Kidney glomerular epithelial cell (primary cell): ENCODE results near the gene OCA2.

Experiments used
- DNase-seq: peaks from one replicate; lab custom pipeline; 2025; lab: John Stamatoyannopoulos, UW

Gene OCA2

DNA sequence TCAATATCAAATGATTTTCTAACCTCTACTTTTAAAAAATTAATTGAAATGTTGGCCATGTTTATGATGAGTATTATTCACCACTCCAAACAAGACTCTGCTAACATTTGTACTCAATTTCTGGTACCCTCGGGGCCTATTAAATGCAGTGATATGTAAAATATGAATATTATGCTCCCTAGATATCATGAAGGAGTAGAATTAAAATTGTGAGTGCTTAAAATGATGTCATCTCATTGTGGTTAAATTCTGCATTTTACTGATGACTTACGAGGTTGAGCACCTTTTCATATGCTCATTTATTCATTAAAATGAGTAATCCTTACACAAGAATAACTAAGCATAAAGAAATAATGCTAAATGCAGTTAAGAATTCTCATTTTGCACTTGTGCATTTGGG, 159.9 kb downstream of the OCA2 start:
- no peak for DNase-seq

DNA sequence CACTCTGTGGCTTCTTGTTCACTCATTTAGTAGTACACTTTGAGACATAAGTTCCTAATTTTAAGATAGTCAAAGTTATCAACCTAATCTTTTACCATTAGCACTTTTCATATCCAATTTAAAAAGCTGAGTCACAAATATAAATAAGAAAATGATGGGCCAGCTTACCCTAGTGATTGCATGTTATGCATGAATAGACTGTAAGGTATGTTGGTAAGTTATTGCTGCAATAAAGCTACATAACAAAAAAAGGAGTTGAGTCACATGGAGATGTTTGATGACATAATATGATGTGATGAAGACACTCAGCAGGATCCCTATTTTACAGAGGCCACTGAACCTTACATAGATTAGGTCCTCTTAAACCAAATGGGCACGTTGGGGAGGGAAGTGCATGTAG, 161.3 kb downstream of the OCA2 start:
- DNase-seq: no peak

DNA sequence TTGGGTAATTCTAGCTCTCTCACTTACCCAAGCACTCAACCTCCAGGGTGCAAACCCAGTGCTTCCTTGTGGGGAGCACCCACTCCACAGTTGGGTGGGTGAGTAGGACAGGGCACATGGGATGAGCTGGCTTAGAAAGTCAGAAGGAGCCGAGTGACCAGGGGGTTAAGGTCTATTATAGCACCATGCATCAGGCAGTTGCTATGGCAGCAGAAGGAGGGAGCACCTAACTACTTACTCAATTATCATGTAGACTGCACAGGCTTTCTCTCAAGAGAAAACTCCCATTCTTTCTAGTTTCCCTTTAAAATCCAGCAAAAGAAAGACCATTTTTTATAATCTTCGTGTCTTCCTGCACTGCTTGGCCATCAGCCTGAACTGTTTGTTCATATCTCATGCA, 163.0 kb downstream of the OCA2 start:
- DNase-seq: no peak

DNA sequence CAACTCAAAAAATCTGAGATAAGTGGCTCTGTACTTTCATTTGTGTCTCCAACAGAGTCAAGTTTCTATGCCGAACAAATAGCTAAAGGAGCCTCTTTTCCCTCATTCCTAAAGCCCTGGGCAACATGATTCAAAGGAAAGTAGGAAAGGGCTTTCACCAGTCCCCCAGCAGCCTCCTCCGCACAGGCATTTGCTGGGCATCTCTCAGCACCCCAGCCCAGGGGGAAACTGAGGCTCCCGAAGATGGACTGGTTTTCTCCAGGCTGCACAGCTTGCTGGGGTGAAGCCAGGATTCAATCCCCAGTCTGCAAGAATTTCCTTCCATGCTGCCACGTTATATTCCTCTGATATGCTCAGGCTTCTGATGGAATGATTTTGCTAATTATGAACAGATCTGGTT, 163.8 kb downstream of the OCA2 start:
- DNase-seq: no peak

DNA sequence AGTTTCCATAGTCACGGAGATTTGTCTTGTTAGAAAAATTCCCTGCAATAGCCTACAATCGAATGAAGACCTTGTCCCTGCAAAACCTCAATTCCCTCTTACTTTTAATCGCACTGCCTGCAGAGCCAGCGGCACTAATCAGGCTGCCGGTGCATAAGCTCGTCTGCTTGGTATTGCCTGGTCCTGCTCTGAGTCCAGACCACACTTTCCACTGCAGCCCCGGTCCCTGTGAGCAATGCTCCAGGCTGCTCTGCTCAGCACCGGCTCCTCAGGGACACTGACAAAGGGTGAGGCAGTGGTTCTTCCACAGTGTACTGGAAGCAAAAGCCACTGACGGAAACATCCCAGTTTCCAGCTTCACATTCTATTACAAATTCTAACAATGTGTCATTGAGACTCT, 164.3 kb downstream of the OCA2 start:
- DNase-seq: no peak

DNA sequence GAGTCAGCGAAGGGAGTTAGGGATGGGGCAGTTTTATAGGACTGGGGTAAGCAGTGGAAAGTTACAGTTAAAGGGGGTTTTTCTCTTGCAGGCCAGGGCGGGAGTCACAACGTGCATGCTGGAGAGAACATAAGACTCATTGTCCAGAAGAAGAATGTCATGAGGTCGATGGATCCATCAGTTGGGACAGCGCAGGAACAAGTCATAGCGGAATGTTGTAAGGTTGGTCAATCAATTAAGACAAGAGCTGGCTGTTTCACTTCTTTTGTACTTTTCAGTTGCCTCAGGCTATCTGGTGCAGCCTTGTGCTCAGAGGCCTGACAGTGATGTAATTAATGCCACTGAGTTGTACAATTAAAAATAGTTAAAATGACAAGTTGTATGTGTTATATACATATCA, 165.6 kb downstream of the OCA2 start:
- DNase-seq: no peak

DNA sequence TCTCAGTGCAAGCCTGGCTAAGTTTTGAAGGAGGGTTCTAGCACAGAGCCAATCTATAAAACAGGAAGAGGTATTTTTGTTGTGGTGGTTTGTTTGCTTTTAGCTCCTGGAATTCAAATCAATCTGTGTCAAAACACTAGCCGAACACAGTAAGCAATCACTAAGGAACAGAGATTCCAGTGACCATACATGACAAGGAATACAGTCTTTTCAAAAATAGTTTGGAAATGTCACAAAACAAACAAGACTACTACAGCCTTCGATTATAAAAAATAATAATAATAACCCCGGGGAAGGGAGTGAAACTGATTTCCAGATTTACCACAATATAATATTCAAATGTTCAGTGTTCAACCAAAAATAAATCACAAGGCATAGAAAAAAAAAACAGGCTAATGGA, 166.5 kb downstream of the OCA2 start:
- DNase-seq: no peak

DNA sequence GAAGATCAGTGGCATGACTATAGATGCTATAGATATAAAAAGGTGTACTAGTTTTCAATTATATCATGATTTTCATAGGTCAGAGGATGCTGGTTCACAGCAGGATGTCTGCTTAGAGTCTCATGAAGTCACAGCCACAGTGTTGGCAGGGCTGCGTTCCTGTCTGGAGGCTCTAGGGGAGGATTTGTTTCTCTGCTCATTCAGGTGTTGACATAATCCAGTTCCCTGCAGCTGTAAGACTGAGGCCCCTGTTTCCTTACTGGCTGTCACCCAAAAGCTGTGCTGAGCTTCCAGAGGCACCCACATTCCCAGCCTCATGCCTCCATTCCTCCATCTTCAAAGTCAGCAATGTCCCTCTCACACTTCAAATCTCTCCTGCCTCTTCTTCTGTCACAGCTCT, 170.7 kb downstream of the OCA2 start:
- no peak for DNase-seq

DNA sequence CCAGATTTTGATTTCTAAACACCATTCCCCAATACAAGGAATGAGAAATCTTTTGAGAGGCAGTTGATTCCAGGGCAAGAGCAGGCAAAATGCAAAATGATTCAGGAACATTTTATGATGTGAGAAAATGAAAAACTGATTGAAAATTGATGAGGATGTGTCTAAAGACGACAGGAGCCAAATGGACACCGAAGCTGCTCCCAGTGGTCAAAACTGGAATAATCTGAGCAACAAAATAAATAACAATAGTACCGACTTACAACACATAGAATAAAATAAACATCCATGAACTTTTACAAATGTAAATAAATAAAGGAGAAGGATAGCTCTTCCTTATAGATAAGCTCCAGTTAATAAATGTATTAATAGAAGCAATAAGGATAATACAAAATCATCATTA, 186.8 kb downstream of the OCA2 start:
- DNase-seq: no peak

DNA sequence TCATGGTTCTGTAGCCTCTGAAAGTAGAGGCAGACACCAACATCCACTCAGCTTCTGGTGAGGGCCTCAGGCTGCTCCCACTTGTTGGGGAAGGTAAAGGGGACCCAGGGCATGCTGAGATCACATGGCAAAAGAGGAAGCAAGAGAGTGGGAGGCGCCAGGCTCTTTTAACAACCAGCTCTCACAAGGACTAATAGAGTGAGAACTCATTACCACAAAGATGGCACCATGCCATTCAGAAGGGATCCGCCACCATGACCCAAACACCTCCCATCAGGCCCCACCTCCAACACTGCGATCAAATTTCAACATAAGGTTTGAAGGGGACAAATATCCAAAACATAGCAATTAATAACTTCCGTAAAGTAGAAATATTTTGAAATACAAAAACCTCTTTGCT, 192.3 kb downstream of the OCA2 start:
- no peak for DNase-seq

DNA sequence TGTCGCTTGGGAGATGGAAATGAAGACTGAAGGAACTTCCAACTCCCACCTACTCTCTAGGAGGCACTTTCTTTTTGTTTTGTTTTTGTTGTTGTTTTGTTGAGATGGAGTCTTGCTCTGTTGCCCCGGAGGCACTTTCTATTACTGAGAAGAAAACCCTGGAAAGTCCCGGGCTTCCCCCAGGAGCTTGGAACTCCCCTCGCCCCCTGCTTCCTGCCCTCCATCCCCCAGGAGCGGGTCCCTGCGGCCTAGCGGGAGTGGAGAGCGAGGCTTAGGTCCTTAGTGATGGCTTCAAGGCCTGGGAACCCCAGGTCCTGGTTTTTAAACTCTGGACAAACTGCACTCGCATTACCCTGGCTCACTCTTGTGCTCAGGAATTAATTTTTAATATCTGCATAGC, 195.7 kb downstream of the OCA2 start:
- no peak for DNase-seq

DNA sequence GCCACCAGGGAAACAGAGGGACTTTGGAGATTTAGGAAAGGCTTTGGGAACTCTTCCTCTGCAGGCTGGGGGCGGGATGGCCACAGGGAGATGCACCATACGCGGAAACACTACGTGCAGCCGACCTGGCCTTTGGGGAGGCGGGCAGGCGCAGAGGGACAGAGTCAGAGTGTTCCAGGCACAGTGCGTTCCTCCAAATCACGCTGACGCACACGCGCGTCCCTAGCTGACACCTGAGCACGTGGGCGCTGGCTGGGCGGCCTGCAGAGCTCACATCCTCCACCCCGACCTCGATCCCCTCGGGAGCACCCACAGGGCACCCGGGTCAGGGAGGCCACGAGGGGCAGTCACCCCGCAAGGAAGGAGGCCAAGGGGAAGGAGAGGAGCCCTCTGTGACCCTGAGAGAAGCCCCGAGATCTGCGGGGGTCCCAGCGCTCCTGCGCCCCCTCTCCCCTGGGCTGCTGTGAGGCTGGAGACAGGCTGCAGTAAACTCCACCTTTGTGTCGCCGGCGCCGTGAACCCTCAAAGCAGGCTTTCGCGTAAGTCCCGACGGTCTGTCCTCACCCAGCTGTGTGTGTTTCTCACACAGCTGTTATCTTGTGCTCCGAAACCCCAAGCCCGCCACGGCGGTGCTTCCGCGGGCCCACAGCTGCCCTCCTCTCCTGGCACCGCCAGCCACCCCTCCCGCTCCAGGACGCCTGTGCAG, 196.3 kb downstream of the OCA2 start:
- DNase-seq: no peak

DNA sequence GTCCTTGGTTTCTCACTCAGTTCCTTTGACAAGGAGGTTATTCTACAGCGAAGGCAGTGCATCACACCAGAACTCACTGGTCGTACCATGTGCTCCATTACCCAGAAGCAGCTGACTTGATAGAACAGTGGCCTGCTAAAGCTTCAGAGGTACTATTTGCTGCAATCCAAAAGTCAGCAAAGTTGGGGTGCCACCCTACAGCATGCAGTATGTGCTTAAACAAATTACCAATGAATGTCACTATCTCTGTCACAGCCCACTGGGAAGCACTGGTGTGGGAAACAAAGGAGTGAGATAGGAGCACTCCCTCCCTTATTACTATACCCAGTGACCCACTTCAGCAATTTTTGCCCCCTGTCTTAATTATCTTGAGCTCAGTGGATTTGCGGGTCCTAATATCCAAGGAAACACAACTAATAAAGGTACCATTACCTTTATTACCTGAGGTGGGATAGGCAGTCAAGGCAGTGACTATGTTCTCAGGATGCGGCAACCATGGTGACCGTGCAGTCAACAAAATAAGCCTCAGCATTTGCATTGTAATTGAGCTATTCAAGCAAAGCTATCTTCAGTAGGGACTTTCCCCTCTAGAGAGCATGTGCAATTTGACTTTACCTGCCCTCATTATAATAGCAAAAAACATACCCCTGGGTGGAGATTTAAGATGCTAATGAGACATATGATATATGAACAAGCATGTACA, 199.4 kb downstream of the OCA2 start:
- DNase-seq: no peak

DNA sequence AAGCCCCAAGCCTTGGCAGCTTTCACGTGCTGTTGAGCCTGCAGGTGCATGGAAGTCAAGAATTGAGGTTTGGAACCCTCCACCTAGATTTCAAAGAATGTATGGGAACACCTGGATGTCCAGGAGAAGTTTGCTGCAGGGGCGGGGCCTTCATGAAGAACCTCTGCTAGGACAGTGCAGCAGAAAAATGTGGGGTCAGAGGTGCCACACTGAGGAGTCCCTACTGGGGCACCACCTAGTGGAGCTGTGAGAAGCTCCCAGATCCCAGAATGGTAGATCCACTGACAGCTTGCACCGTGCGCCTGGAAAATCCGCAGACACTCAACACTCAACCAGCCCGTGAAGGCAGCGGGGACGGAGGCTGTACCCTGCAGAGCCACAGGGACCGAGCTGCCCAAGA, 201.6 kb downstream of the OCA2 start:
- no peak for DNase-seq

DNA sequence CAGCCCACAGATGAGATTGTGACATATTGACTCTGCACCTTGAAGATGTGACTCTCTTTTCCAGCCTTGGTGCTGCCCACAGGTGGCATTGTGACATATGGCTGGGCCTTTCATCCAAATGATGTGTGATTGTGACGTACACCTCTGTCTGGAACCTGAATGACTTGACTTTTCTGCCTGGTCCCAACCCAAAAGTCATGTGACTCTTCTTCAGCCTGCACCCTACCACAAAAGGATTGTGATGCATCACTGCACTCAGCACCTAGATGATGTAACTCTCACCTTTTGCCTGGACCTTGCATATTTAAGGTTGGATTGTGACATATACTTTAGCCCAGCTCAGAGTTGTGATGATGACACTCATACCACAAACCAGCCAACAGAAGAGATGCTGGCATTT, 204.5 kb downstream of the OCA2 start:
- no peak for DNase-seq

DNA sequence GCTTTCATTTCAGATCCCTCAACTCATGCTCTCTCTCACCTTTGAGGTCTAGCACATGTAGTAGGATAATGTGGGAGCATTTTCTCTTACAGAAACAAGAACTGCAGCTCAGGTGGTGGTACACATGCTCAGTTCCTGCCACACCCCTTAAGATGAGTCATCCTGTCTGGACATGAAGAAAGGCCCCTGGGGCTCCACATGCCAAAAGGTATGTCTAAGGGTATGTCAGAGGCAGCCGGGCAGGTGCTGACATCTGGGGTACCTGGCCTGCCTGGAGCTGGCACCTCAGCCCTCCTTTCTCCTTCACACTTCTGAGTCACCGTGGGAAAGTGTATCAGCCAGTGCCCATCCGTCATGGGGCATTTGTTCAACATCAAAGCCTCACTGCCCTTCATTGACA, 209.9 kb downstream of the OCA2 start:
- no peak for DNase-seq

DNA sequence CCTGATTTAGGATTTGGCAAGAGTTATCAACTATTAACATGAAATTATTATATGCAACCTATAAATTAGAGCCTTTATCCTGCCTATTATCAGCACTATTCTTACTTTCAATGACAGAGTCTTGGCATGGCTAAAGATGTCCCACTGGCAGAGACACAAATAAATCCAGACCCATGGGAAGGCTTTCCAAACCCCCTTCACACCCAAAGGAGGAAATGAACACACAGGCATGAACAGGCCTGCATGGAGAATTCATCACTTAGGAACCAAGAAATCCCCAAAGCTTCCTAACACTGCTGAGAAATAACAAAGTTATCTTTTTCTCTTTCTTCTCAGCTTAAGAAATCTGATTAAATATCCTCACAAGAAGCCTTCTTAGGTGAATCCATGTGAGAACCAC, 213.9 kb downstream of the OCA2 start:
- DNase-seq: no peak

DNA sequence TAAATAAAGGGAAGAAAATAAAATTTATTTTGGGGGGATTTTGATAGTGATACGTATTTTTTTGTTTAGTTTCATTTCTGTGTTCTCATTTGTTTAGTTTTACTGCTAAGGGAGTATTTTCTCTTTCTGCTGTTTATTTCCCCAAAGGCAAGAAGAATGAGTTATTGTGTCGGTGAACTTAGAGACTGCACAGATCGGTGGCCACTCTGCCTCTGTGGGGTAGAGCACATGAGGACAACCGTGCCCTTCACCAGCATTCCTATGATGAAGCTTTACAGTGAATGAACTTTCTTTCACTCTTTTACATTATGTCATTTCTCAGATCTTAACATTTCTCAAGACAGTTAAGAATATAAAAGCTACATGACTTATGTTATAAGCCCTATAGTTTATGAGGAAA, 214.4 kb downstream of the OCA2 start:
- DNase-seq: no peak

DNA sequence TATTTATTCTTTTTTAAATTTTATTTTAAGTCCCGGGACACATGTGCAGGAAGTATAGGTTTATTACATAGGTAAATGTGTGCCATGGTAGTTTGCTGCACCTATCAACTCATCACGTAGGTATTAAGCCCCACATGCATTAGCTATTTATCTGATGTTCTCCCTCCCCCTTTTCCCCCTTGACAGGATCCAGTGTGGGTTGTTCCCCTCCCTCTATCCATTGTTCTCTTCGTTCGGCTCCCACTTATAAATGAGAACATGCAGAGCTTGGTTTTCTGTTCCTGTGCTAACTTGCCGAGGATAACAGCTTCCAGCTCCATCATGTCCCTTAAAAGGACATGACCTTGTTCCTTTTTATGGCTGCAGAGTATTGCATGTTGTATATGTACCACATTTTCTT, 220.3 kb downstream of the OCA2 start:
- DNase-seq: no peak

DNA sequence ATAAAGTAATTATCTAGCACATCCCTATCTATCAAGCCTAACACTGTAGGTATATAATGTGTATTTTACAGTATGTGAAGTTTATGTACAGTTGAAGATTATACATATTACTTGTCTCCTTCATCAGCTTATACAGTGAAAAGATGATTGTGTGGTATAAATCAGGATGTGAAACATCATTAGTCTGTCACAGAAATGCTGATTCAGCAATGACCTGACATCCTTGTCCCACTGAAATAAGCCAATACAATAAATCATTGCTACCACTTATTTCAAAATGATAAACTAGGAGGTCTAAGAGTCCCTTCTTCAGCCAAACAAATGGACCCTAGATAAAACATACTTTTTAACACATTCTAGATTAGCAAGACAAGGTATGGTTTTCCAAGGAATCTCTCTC, 225.3 kb downstream of the OCA2 start:
- DNase-seq: no peak

DNA sequence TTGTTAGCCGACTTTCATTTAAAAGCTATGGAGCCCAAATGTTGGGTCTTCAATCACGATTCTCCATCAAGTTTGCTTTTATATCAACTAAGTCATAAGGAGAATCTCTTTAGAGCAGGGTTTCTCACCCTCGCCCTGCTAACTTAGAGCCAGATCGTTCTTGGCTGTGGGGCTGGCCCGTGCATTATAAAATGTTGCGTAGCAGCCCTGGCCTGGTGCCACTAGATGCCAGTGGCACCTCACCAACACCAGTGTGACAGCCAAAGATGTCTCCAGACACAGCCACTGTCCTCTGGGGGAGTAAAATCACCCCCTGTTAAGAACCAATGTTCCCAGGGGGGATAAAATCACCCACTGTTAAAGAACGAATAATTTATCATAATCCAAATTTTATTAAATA, 226.1 kb downstream of the OCA2 start:
- DNase-seq: no peak

DNA sequence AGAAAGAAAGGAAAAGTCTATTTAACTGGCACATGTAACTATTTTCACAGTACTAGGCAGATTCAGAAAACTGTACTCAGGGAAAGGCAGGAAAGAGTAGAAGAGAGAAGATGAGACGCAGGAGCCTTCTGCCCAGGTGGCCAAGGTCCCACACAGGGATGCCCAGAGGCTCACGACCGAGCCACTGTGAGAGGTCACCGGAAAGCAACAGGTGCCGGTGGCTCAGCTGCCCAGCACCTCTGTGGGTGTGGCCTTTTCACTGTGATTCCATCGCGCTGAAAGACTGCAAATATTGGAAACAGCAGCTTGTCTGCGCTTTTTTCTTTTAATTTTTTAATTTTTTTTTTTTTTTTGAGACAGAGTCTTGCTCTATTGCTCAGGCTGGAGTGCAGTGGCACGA, 226.8 kb downstream of the OCA2 start:
- DNase-seq: no peak

DNA sequence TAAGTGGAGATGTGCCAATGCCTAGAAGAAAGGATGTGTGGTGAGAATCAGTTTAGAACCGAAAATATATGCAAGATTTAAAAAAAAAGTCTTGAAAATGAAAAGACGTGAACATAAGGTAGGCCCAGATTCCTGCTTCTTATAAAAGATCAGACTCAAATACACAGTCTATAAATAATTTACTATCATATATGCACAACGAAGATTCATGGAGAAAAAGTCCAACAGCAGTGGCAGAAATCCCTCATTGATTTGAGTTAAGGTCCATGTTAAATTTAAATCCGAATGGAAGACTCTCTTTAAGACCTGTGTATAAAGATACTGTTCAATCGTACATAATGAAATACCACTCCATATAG, 227.2 kb downstream of the OCA2 start:
- no peak for DNase-seq
